HG03108 (cell line): ENCODE measurements around the gene WNT9B.
"Not testable (repeated sequence)": the region's sequence is repeated elsewhere in the genome, so short reads cannot be mapped to it uniquely, and the experiment has no call there.

Source experiments
- ATAC-seq: cut with Tn5 transposase; IDR thresholded peaks from one replicate; pipeline ENCODE4 v1.9.1; 2021; ENCODE audit warnings: moderate library complexity; ENCODE audit not compliant: unreplicated experiment

The WNT9B gene

DNA sequence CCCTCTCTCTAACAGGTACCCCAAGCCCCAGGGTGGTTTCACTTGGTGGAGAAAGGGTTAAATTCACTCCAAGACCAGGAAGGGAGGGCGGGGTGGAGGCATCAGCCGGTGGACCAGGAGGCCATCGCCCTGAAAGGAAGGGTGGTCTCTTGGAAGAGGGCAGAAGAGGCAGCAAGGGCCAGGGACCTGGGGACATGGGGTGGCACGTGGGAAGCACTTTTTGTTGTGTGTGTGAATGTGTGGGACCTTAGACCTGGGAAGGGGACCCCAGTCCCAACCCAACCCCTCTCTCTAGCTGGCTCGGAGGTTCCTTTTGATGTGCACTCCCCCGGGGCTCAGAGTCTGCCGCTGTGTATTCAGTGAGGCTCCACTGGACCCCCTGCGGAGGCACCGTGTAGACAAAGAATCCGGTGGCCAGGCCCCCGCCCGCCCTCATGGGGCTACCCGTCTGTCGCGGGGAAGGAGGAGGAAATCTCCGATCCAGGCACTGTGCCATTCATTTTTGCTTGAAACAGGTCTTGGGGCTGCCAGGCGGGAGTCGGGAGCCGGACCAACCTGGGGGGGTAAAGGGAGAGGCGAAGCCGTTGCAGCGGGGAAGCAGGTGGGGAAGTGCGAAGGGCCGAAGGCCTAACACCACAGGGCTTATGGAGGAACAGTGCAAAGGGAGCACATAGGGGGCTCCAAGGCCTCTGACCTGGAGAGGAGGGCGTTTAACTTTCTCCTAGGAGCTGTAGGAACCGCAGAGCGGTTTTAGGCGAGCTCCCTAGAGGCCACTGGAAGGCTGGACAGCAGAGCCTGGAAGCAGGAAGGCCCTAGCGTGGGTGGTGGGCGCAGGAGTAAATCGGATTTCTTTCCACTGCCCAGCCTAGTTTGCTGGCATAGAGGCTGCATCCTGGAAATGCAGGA, 29.6 kb upstream of the WNT9B start:
- ATAC-seq: no peak

- ATAC-seq: no peak
These were observed 28.9 kb upstream of the WNT9B start for GRCh38 chr17:46822388-46822921.

- no peak for ATAC-seq
These were observed 27.7 kb upstream of the WNT9B start for GRCh38 chr17:46823657-46824056.

DNA sequence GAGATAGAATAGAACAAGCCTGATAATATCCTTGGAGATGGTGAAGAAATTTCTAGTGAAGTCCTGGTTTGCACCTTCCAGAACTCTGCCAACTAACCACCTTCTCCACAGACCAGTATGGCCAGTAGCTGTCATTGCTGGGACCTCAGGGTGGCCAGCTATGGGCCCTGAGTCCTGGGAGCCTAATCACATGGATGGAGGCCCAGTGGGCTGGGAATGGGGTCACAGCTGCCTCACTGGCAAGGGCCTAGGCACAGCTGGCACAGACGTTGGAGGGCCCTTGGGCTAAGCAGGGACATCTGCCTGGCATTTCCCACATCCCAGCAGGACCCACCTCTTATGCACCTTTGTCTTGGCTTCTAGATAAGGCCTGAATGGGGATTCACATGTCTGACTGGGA, 25.3 kb upstream of the WNT9B start:
- no peak for ATAC-seq

- no peak for ATAC-seq
These were observed 24.1 kb upstream of the WNT9B start for GRCh38 chr17:46827274-46827673.

GRCh38 chr17:46831573-46832330, 19.6 kb upstream of the WNT9B start:
- no peak for ATAC-seq

- ATAC-seq: no peak
These were observed 19.0 kb upstream of the WNT9B start for GRCh38 chr17:46832331-46832821.

DNA sequence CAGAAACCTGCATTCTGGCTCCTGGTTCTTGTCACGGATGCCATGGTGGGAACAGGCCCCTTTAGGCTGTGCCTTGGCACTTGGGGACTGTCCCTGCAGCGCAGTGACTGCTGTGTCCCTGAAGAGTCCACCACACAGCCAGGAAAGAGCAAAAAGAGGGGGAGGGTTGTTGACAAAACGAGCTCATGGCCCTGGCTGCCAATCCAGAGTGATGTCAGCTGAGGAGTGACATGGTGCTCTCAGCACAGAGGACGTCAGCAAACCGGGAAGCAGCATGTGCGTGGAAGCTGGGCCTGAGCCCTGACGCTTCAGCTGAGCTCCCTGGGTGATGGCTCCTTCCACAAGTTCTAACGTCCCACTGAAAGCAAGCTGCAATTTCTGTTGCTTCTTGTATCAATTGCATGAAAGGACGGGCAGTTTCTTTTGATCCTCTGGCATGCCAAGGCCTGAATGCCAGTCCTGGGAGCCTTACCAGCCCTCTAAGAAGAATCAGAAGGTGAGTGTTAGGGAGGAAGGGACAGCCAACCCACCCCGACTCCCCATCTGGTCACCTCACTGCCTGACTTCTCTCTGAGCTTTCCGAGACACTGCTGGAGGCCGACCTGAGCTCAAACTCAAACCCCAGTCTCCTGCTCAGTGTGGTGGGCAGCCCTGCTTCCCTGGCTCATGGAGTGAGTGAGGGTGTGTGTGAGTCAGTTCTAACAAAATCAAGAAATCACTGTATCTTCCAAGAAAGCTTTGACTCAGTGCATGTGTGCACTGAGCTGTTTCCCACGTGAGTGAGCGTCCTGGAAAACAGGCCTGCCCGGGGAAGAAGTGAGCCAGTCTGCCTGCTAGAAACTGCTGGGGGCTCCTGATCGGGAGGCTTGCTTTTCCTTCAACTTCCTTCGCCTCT, 18.2 kb upstream of the WNT9B start:
- ATAC-seq: no peak

GRCh38 chr17:46833840-46834208, 17.6 kb upstream of the WNT9B start:
- ATAC-seq: no peak

GRCh38 chr17:46834846-46835245, 16.5 kb upstream of the WNT9B start:
- no peak for ATAC-seq

GRCh38 chr17:46836500-46836899, 14.9 kb upstream of the WNT9B start:
- ATAC-seq: no peak

GRCh38 chr17:46837521-46837920, 13.9 kb upstream of the WNT9B start:
- no peak for ATAC-seq

GRCh38 chr17:46839211-46839610, 12.2 kb upstream of the WNT9B start:
- ATAC-seq: no peak

DNA sequence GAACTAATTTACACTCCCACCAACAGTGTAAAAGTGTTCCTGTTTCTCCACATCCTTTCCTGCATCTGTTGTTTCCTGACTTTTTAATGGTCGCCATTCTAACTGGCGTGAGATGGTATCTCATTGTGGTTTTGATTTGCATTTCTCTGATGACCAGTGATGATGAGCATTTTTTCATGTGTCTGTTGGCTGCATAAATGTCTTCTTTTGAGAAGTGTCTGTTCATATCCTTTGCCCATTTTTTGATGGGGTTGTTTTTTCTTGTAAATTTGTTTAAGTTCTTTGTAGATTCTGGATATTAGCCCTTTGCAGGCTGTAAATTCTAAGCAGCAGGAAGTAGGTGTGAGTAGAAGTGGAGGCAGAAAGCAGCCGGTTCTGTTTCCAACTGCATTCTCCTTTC, 10.8 kb upstream of the WNT9B start:
- not testable (repeated sequence) for ATAC-seq

DNA sequence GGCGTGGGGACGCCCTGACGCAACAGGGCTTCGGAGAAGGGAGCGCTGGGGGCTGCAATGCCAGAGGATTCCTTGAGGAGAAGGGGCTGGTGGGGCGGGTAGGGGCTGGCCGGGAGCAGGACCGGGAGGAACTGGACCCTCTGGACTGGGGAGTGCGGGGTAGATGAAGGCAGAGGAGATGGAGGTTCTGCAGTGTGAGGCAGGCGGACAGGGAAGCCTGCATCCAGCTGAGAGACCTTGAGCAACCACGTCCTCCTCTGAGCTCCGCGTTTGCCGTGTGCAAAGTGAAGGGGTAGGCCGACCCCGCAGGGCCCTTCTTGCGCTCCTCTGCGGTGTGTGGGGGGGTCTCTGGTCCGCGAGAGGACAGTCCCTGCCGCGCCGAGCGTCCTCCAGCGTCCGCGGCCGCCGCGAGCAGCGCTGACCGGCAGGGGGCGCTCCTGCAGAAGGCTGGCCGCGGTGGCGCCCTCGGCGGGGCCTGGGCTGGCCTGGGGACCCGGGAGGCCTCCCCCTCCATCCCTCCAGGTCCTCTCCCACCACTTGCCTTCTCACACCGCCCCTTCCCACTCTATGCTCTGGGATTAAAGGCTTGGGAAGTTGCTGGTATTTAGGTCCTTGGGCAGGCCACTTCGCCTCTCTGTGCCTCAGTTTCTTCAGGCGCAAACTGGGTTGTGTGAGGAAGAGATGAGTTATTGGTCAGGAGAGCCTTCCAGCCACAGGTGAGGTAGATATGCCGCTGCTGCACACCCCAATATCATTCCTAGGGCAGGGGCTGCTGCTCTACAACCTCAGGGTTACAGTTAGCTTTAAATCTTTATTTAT, 9.6 kb upstream of the WNT9B start:
- ATAC-seq: no peak

GRCh38 chr17:46842835-46843234, 8.5 kb upstream of the WNT9B start:
- ATAC-seq: no peak

DNA sequence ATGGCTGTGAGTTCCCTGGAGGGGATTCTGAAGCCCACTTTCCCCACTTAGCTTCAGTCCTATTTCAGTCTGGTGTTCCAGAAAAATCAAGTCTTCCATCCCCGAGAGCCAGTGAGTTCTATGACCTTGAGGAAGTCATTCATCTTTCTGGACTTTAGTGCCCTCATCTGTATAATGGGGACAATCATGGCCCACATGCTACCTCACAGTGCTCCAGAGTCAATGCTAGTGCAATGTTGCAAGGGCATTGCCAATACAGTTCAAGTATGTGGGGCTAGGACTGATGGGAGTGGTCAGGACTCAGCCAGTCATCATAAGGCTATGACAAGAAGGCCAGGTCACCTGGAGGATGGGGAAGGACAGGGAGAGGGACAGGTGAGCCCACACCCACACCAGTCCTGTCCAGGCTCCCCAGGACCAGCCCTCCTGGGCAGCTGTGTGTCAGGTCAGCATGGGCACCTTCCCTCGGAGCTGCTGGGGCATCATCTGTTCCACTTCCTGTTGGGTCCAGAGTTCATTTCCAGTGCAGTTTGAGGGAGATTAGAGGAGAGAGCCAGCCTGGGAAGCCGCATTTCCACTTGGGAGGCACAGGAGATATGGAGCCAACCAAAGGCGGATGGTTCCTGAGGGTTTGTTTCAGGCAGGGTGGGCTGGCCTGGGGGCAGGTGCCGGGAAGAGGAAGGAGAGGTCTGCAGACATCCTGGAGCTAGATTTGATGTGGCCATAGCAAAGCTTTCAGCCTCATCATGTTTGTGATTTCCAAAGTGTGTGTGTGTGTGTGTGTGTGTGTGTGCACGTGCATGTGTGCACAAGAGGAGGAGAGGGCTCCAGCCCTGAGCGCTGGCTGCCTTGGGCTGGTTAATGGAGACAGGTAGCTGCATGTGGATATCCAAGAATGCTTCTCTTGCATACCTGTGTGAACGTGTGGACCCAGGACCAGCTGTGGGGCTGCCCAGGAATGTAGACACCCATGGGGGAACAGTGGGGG, 3.9 kb upstream of the WNT9B start:
- ATAC-seq: no peak

GRCh38 chr17:46848534-46848933, 2.8 kb upstream of the WNT9B start:
- no peak for ATAC-seq

- no peak for ATAC-seq
These were observed 725 bp upstream of the WNT9B start for GRCh38 chr17:46850688-46851028.
